HG02759 (cell line): Measurements from ENCODE around the gene SLC13A3.

Source experiments
- ATAC-seq: cut with Tn5 transposase; IDR thresholded peaks from one replicate; pipeline ENCODE4 v1.9.1; 2021; ENCODE audit warnings: mild to moderate bottlenecking, moderate library complexity; ENCODE audit not compliant: unreplicated experiment

SLC13A3 gene

GRCh38 chr20:46637020-46637419 lies 14.2 kb downstream of the SLC13A3 start:
- ATAC-seq: no peak

- ATAC-seq: no peak
Observed at GRCh38 chr20:46636514-46636913, 14.7 kb downstream of the SLC13A3 start.

- no peak for ATAC-seq
Observed at GRCh38 chr20:46635514-46636136, 15.6 kb downstream of the SLC13A3 start.

GRCh38 chr20:46634528-46634927 lies 16.7 kb downstream of the SLC13A3 start:
- no peak for ATAC-seq

GRCh38 chr20:46631874-46632446 lies 19.3 kb downstream of the SLC13A3 start:
- ATAC-seq: no peak

- ATAC-seq: no peak
Observed at GRCh38 chr20:46631212-46631869, 19.9 kb downstream of the SLC13A3 start.

- ATAC-seq: no peak
Observed at GRCh38 chr20:46630306-46630705, 21.0 kb downstream of the SLC13A3 start.

GRCh38 chr20:46629341-46629740 lies 21.9 kb downstream of the SLC13A3 start:
- no peak for ATAC-seq

- ATAC-seq: no peak
Observed at GRCh38 chr20:46627234-46627633, 24.0 kb downstream of the SLC13A3 start.

GRCh38 chr20:46626758-46627157 lies 24.5 kb downstream of the SLC13A3 start:
- no peak for ATAC-seq

- ATAC-seq: no peak
Observed at GRCh38 chr20:46625875-46626373, 25.3 kb downstream of the SLC13A3 start.

- ATAC-seq: no peak
Observed at GRCh38 chr20:46624946-46625345, 26.3 kb downstream of the SLC13A3 start.

- ATAC-seq: no peak
Observed at GRCh38 chr20:46622165-46622564, 29.1 kb downstream of the SLC13A3 start.

GRCh38 chr20:46621492-46621891 lies 29.8 kb downstream of the SLC13A3 start:
- ATAC-seq: no peak

GRCh38 chr20:46619445-46619844 lies 31.8 kb downstream of the SLC13A3 start:
- ATAC-seq: no peak

- no peak for ATAC-seq
Observed at GRCh38 chr20:46618316-46619100, 32.8 kb downstream of the SLC13A3 start.

- no peak for ATAC-seq
Observed at GRCh38 chr20:46614503-46614902, 36.8 kb downstream of the SLC13A3 start.

GRCh38 chr20:46610145-46610544 lies 41.1 kb downstream of the SLC13A3 start:
- no peak for ATAC-seq

GRCh38 chr20:46609043-46609442 lies 42.2 kb downstream of the SLC13A3 start:
- ATAC-seq: no peak

GRCh38 chr20:46607849-46608497 lies 43.3 kb downstream of the SLC13A3 start:
- no peak for ATAC-seq
